ENCODE data around the gene HTR6. TPM values are rescaled to one million over a fixed set of nuclear protein-coding genes. Genes with fewer than 3 reads are reported as not detected.
A peak's percentile ranks its signal among the peaks of the same experiment; 100 is the strongest.

The HTR6 gene
- total RNA-seq, 2 experiments from 2014 or later, result 1.1 to 1.6 TPM

GRCh38 chr1:19648239-19648638 lies 16.4 kb upstream of the HTR6 start:
- H3K9me3 Mint-ChIP-seq (ENCODE audit: low read depth), result no peaks in the 10 kb centered on the region
- POLR2A ChIA-PET, result no interaction called here
- H3K27ac Mint-ChIP-seq, result no peak overlapping the region
- CTCF ChIA-PET, result interaction anchor here (0.7 to 4.1 kb wide), 6 partner anchors 13 to 465 kb away, joined by 3 to 27 read pairs (median 3); no protein-coding TSS in a partner anchor
- intact Hi-C loops (cut with DNase I, micrococcal nuclease), result loop anchor here in 1 of 2 experiments (5.0 kb wide), 1 partner anchor 51 kb away; a partner anchor contains a TSS
- H3K4me3 Mint-ChIP-seq, result no peak overlapping the region
- H3K36me3 Mint-ChIP-seq (ENCODE audit: low read depth), result no peaks in the 10 kb centered on the region
- ATAC-seq, result no peak
- H3K27me3 Mint-ChIP-seq, result peaks cover 6% of the 10 kb centered on the region
- DNase-seq, result no peak
- peaks cover 18% of the 10 kb centered on the region for H3K4me1 Mint-ChIP-seq

- Mint-ChIP-seq H3K27ac (no peak overlapping the region), H3K4me3 (no peak overlapping the region), H3K4me1 (peaks cover 16% of the 10 kb centered on the region), H3K27me3 (peaks cover 2% of the 10 kb centered on the region), H3K9me3 (ENCODE audit: low read depth) (no peaks in the 10 kb centered on the region), H3K36me3 (ENCODE audit: low read depth) (no peaks in the 10 kb centered on the region)
- intact Hi-C loops (cut with DNase I, micrococcal nuclease), result loop anchor here in 1 of 2 experiments (5.0 kb wide), 1 partner anchor 51 kb away; a partner anchor contains a TSS
- CTCF ChIA-PET, result interaction anchor here (0.7 to 4.1 kb wide), 4 partner anchors 12 to 466 kb away, joined by 3 to 27 read pairs (median 3); no protein-coding TSS in a partner anchor
- ATAC-seq (no peak), DNase-seq (peak; percentile 65)
- POLR2A ChIA-PET, result no interaction called here
Observed at GRCh38 chr1:19648689-19649088, 16.0 kb upstream of the HTR6 start.

GRCh38 chr1:19650416-19651140 lies 14.1 kb upstream of the HTR6 start:
- no peak overlapping the region for H3K4me3 Mint-ChIP-seq
- CTCF ChIA-PET, result interaction anchor here (0.6 to 1.2 kb wide), 9 partner anchors 9 to 547 kb away, joined by 3 to 7 read pairs (median 3); partner anchors contain the start of gene AKR7A3
- DNase-seq (no peak), ATAC-seq (no peak)
- POLR2A ChIA-PET, result no interaction called here
- no peaks in the 10 kb centered on the region for H3K9me3 Mint-ChIP-seq (ENCODE audit: low read depth)
- no peak overlapping the region for H3K27ac Mint-ChIP-seq
- H3K4me1 Mint-ChIP-seq, result peaks cover 21% of the 10 kb centered on the region
- intact Hi-C loops (cut with DNase I, micrococcal nuclease), result loop anchor here (5.0 to 10.0 kb wide), 6 partner anchors 163 to 396 kb away; partner anchors contain the start of genes AKR7A2 (in 2 of the 2), SLC66A1 (in 2 of the 2), CAPZB (in 1 of the 2) and EMC1 (in 1 of the 2)
- no peaks in the 10 kb centered on the region for H3K27me3 Mint-ChIP-seq
- H3K36me3 Mint-ChIP-seq (ENCODE audit: low read depth), result no peaks in the 10 kb centered on the region

GRCh38 chr1:19651141-19651737 lies 13.4 kb upstream of the HTR6 start:
- no peak overlapping the region for H3K4me3 Mint-ChIP-seq
- intact Hi-C loops (cut with DNase I, micrococcal nuclease), result loop anchor here (5.0 to 10.0 kb wide), 6 partner anchors 164 to 396 kb away; partner anchors contain the start of genes AKR7A2 (in 2 of the 2), SLC66A1 (in 2 of the 2), CAPZB (in 1 of the 2) and EMC1 (in 1 of the 2)
- DNase-seq (peak; percentile 73), ATAC-seq (peak; percentile 72)
- no peaks in the 10 kb centered on the region for H3K27me3 Mint-ChIP-seq
- peaks cover 18% of the 10 kb centered on the region for H3K4me1 Mint-ChIP-seq
- H3K9me3 Mint-ChIP-seq (ENCODE audit: low read depth), result no peaks in the 10 kb centered on the region
- H3K36me3 Mint-ChIP-seq (ENCODE audit: low read depth), result no peaks in the 10 kb centered on the region
- H3K27ac Mint-ChIP-seq, result no peak overlapping the region
- ChIA-PET CTCF (interaction anchor here (0.6 to 1.2 kb wide), 16 partner anchors 10 to 548 kb away, joined by 3 to 7 read pairs (median 3); partner anchors contain the start of genes AKR7A3 and HTR6), POLR2A (no interaction called here)

- ChIA-PET POLR2A (interaction anchor here (1.0 kb wide), 1 partner anchor 58 kb away, joined by 3 read pairs; a partner anchor contains a TSS), CTCF (interaction anchor here (0.6 to 2.4 kb wide), 40 partner anchors 8 to 746 kb away, joined by 3 to 16 read pairs (median 4); partner anchors contain the start of genes EMC1, HTR6, MRTO4 and NBL1)
- DNase-seq (no peak), ATAC-seq (no peak)
- Mint-ChIP-seq H3K27ac (no peak overlapping the region), H3K4me3 (no peak overlapping the region), H3K4me1 (peaks cover 13% of the 10 kb centered on the region), H3K27me3 (no peaks in the 10 kb centered on the region), H3K36me3 (ENCODE audit: low read depth) (no peaks in the 10 kb centered on the region), H3K9me3 (ENCODE audit: low read depth) (no peaks in the 10 kb centered on the region)
- intact Hi-C loops (cut with DNase I, micrococcal nuclease), result loop anchor here (5.0 to 10.0 kb wide), 6 partner anchors 167 to 400 kb away; partner anchors contain the start of genes AKR7A2 (in 2 of the 2), SLC66A1 (in 2 of the 2), CAPZB (in 1 of the 2) and EMC1 (in 1 of the 2)
Observed at GRCh38 chr1:19654386-19654785, 10.3 kb upstream of the HTR6 start.

GRCh38 chr1:19654886-19655717 lies 9.6 kb upstream of the HTR6 start:
- Mint-ChIP-seq H3K27ac (no peak overlapping the region), H3K9me3 (ENCODE audit: low read depth) (no peaks in the 10 kb centered on the region), H3K4me1 (peaks cover 18% of the 10 kb centered on the region), H3K4me3 (no peak overlapping the region), H3K36me3 (ENCODE audit: low read depth) (no peaks in the 10 kb centered on the region), H3K27me3 (no peaks in the 10 kb centered on the region)
- DNase-seq (no peak), ATAC-seq (no peak)
- ChIA-PET POLR2A (no interaction called here), CTCF (interaction anchor here (0.7 to 2.4 kb wide), 13 partner anchors 7 to 311 kb away, joined by 3 to 16 read pairs (median 4); partner anchors contain the start of genes HTR6 and NBL1)
- intact Hi-C loops (cut with DNase I, micrococcal nuclease), result loop anchor here (5.0 to 10.0 kb wide), 6 partner anchors 168 to 400 kb away; partner anchors contain the start of genes AKR7A2 (in 2 of the 2), SLC66A1 (in 2 of the 2), CAPZB (in 1 of the 2) and EMC1 (in 1 of the 2)

- Mint-ChIP-seq H3K9me3 (ENCODE audit: low read depth) (no peaks in the 10 kb centered on the region), H3K4me1 (peaks cover 18% of the 10 kb centered on the region), H3K27ac (no peak overlapping the region), H3K36me3 (ENCODE audit: low read depth) (no peaks in the 10 kb centered on the region), H3K27me3 (no peaks in the 10 kb centered on the region), H3K4me3 (no peak overlapping the region)
- DNase-seq (no peak), ATAC-seq (no peak)
- ChIA-PET POLR2A (no interaction called here), CTCF (interaction anchor here (0.7 to 0.8 kb wide), 2 partner anchors 8 to 74 kb away, joined by 3 to 4 read pairs; no protein-coding TSS in a partner anchor)
- intact Hi-C loops (cut with DNase I, micrococcal nuclease), result loop anchor here (10.0 kb wide), 2 partner anchors 341 to 401 kb away; partner anchors contain the start of genes AKR7A2 (in 2 of the 2), SLC66A1 (in 2 of the 2), EMC1 (in 1 of the 2) and MRTO4 (in 1 of the 2)
Observed at GRCh38 chr1:19655718-19656080, 9.0 kb upstream of the HTR6 start.

GRCh38 chr1:19656134-19656779 lies 8.4 kb upstream of the HTR6 start:
- ATAC-seq, result no peak
- H3K9me3 Mint-ChIP-seq (ENCODE audit: low read depth), result no peaks in the 10 kb centered on the region
- no peaks in the 10 kb centered on the region for H3K36me3 Mint-ChIP-seq (ENCODE audit: low read depth)
- intact Hi-C loops (cut with DNase I, micrococcal nuclease), result loop anchor here (10.0 kb wide), 2 partner anchors 341 to 401 kb away; partner anchors contain the start of genes AKR7A2 (in 2 of the 2), SLC66A1 (in 2 of the 2), EMC1 (in 1 of the 2) and MRTO4 (in 1 of the 2)
- ChIA-PET CTCF (interaction anchor here (0.6 to 0.8 kb wide), 4 partner anchors 7 to 699 kb away, joined by 3 to 4 read pairs (median 3); no protein-coding TSS in a partner anchor), POLR2A (no interaction called here)
- H3K27me3 Mint-ChIP-seq, result no peaks in the 10 kb centered on the region
- no peak overlapping the region for H3K4me3 Mint-ChIP-seq
- no peak overlapping the region for H3K27ac Mint-ChIP-seq
- peaks cover 18% of the 10 kb centered on the region for H3K4me1 Mint-ChIP-seq
- no peak for DNase-seq

- Mint-ChIP-seq H3K27ac (no peak overlapping the region), H3K9me3 (ENCODE audit: low read depth) (no peaks in the 10 kb centered on the region), H3K4me3 (no peak overlapping the region), H3K27me3 (no peaks in the 10 kb centered on the region), H3K36me3 (ENCODE audit: low read depth) (no peaks in the 10 kb centered on the region), H3K4me1 (peaks cover 21% of the 10 kb centered on the region)
- POLR2A ChIA-PET, result no interaction called here
- DNase-seq, result no peak
- CTCF ChIA-PET, result interaction anchor here (0.6 kb wide), 2 partner anchors 54 to 699 kb away, joined by 3 read pairs; no protein-coding TSS in a partner anchor
- no peak for ATAC-seq
- intact Hi-C loops (cut with DNase I, micrococcal nuclease), result loop anchor here (10.0 kb wide), 2 partner anchors 342 to 402 kb away; partner anchors contain the start of genes AKR7A2 (in 2 of the 2), SLC66A1 (in 2 of the 2), EMC1 (in 1 of the 2) and MRTO4 (in 1 of the 2)
Observed at GRCh38 chr1:19656780-19657466, 7.8 kb upstream of the HTR6 start.
